PFSK-1 (cell line): ENCODE data around the gene UHRF1.

Source experiments
- POLR2AphosphoS5 ChIP-seq: IDR thresholded peaks from 2 replicates; pipeline ENCODE4 v1.6.1; 2012; ENCODE audit warnings: low read depth, mild to moderate bottlenecking, control low read depth, low read length, moderate library complexity
- SIN3A ChIP-seq: IDR thresholded peaks from 2 replicates; pipeline ENCODE4 v1.6.1; 2012; ENCODE audit warnings: mild to moderate bottlenecking, low read length, moderate library complexity, borderline replicate concordance; ENCODE audit not compliant: insufficient read depth
- TAF1 ChIP-seq: IDR thresholded peaks from 2 replicates; pipeline ENCODE4 v1.6.1; 2012; ENCODE audit warnings: low read length, control low read depth, borderline replicate concordance; ENCODE audit not compliant: insufficient read depth
- TF ChIP-seq, protein P1 (sequence below), 2 experiments: IDR thresholded peaks; 2 replicates each; pipeline versions ENCODE4 v1.6.1 to v1.8.0; 2011 to 2012; ENCODE audit warnings: low read depth in 2 of 2, low read length in 2 of 2, control low read depth in 1 of 2, inconsistent platforms in 1 of 2, mild to moderate bottlenecking in 1 of 2, moderate library complexity in 1 of 2; ENCODE audit not compliant: insufficient read depth in 1 of 2

- TF ChIP-seq SIN3A (no peak), POLR2AphosphoS5 (peak; percentile 69), TAF1 (peak; percentile 66; the same call in 1 of the 2 replicates)
- TF ChIP-seq, protein P1, sequence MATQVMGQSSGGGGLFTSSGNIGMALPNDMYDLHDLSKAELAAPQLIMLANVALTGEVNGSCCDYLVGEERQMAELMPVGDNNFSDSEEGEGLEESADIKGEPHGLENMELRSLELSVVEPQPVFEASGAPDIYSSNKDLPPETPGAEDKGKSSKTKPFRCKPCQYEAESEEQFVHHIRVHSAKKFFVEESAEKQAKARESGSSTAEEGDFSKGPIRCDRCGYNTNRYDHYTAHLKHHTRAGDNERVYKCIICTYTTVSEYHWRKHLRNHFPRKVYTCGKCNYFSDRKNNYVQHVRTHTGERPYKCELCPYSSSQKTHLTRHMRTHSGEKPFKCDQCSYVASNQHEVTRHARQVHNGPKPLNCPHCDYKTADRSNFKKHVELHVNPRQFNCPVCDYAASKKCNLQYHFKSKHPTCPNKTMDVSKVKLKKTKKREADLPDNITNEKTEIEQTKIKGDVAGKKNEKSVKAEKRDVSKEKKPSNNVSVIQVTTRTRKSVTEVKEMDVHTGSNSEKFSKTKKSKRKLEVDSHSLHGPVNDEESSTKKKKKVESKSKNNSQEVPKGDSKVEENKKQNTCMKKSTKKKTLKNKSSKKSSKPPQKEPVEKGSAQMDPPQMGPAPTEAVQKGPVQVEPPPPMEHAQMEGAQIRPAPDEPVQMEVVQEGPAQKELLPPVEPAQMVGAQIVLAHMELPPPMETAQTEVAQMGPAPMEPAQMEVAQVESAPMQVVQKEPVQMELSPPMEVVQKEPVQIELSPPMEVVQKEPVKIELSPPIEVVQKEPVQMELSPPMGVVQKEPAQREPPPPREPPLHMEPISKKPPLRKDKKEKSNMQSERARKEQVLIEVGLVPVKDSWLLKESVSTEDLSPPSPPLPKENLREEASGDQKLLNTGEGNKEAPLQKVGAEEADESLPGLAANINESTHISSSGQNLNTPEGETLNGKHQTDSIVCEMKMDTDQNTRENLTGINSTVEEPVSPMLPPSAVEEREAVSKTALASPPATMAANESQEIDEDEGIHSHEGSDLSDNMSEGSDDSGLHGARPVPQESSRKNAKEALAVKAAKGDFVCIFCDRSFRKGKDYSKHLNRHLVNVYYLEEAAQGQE (IDR thresholded peaks at IDR 0.05; ENCODE audit: insufficient read depth in 1 of 2, low read depth in 2 of 2, low read length in 2 of 2) = peak in 1 of 2 experiments; percentile 44; a peak in 1 of 4 replicates
Measured at GRCh38 chr19:4910594-4911281, 1.4 kb downstream of the UHRF1 start.
